ENCODE measurements around the gene VWF.

VWF gene

DNA sequence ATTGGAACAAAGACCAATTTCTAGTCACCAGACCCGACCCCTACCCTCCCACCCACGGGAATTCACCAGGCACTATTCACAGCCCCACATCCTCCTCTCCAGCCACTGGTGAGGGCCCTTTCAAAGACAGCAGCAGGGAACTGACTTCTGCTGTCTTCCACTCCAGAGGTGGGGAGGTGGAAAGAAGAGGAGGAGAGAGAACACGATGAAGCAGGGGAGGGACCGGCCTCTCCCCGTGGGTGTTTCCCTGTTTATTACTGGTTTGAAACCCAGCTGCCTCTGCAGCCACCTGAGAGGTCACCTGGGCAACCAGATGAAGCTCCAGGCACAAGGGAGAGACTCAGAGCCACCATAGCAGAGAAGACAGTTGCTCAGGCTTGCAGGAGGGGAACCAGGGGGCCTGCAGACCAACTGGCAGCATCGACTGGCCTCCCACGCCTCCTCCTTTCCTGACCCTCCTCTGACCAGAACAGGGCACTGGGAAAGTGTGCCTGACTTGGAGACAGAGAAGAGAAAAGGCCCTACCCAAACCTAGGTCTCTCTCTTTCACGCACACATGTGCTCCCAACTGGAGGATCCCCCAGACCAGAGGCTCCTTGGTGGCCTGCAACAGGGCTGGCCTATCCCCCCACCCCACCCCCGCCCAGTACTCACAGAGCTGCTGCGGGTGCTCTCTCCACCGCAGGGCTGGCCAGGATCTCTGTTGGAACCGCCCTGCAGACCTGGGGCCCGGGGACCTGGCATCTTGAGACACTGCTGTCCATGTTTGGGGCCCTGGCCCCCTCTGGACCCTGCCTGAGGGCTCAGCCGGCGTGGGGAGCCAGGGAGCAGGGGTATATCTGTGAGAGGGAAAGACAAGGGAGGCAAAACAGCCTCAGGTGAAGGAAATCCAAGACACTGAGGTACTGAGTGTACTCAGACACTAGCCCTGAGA lies 202.2 kb downstream of the VWF start:
- Mint-ChIP-seq H3K4me3 (no peak overlapping the region), H3K27ac (ENCODE audit: low read depth) (no peak overlapping the region), H3K27me3 (peaks cover 53% of the 10 kb centered on the region), H3K4me1 (no peaks in the 10 kb centered on the region), H3K9me3 (no peaks in the 10 kb centered on the region), H3K36me3 (ENCODE audit: insufficient read depth) (peaks cover 3% of the 10 kb centered on the region)
- no peak for ATAC-seq (replicated peaks; ENCODE audit: extremely low read depth, poor library complexity, severe bottlenecking)
- DNase-seq (ENCODE audit: low spot score in 2 of 2), result no peak

DNA sequence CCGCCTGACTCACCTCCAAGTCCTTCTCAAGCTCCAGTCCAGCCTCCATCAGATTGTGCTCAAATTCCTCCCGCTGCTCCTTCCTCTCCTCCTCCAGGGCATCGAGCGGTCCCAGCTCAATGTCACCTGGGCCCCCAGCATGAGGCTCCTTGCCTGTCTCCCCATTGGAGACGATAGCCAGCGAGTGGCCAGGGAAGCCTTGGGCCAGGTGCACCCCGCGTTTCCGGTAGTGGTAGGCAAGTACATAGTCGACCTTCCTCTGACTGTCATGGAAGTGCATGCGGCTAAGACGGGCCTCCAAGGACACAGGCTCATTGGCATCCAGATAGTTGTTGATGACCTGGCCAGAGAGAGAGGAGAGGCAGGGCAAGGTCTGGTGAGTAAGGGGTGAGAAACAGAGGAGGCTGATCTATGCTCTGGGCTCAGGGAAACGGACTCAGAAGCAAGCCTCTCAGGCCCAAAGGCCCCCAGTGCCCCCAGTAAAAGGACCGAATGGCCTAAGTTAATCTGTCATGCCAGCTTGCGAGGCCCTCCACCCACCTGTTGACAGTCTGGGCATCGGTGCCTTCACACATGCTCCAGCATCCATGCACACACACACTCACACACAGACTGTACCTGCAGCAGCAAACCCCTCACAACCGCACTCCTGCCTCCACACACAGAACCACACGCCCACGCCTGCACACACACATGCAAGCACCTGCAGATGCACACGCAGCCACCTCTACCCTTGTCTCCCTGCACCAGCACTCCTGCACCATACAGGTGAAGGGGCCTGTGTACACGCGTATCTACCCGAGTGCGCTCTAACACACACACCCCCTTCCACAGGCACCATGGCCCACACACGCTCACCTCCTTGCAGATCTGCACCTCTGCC lies 203.2 kb downstream of the VWF start:
- no peak for ATAC-seq (replicated peaks; ENCODE audit: extremely low read depth, poor library complexity, severe bottlenecking)
- no peak for DNase-seq (ENCODE audit: low spot score in 2 of 2)
- H3K27me3 Mint-ChIP-seq, result peaks cover 43% of the 10 kb centered on the region
- no peak overlapping the region for H3K4me3 Mint-ChIP-seq
- H3K9me3 Mint-ChIP-seq, result no peaks in the 10 kb centered on the region
- no peaks in the 10 kb centered on the region for H3K4me1 Mint-ChIP-seq
- H3K36me3 Mint-ChIP-seq (ENCODE audit: insufficient read depth), result peaks cover 3% of the 10 kb centered on the region
- no peak overlapping the region for H3K27ac Mint-ChIP-seq (ENCODE audit: low read depth)

DNA sequence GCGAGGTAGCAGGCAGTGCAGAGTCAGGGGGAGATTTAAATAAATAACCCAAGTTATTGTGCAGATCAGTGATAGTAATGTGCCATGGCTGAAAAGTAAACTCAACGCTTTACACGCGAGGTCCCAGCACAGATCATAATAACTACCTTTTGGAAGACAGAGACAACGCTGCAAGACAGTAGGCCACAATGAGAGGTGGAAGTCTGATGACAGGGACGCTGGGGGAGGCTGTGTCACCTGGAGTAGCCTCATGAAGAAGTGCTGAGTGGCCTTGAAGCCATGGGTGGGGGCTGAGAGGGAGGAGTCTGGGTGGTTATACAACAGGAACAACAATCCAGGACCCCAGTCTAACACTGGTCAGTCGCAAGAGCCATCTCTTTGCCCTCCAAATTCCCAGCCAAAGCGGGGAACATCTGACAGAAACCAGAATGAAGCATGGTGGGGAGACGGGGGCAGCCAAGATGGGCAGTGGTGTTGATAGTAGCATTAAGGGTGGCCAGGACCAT lies 207.6 kb downstream of the VWF start:
- H3K27ac Mint-ChIP-seq (ENCODE audit: low read depth), result no peak overlapping the region
- no peak overlapping the region for H3K4me3 Mint-ChIP-seq
- H3K27me3 Mint-ChIP-seq, result peaks cover 48% of the 10 kb centered on the region
- no peaks in the 10 kb centered on the region for H3K4me1 Mint-ChIP-seq
- DNase-seq (ENCODE audit: low spot score in 2 of 2), result no peak
- no peak for ATAC-seq (replicated peaks; ENCODE audit: extremely low read depth, poor library complexity, severe bottlenecking)
- no peaks in the 10 kb centered on the region for H3K36me3 Mint-ChIP-seq (ENCODE audit: insufficient read depth)
- H3K9me3 Mint-ChIP-seq, result no peaks in the 10 kb centered on the region

DNA sequence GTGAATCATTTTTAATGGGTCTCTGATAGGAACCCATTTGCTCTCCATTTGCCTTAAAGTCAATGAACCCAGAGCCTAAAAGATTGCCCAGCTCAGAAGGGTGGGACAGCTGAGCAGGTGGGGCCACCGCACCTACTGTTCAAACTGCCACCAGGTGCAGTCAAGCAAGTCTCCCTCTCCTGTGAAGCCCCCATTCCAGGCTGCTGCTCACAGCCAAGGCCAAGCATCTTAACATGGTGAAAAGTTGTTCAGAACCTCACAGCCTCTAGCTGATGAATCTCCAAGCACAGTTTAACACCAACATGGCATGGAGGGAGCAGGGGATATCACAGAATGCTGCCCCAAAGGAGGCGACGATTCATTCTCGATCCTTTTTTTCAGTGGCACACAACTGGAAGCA lies 209.0 kb downstream of the VWF start:
- H3K27me3 Mint-ChIP-seq, result peaks cover 48% of the 10 kb centered on the region
- no peak overlapping the region for H3K27ac Mint-ChIP-seq (ENCODE audit: low read depth)
- DNase-seq (ENCODE audit: low spot score in 2 of 2), result no peak
- H3K36me3 Mint-ChIP-seq (ENCODE audit: insufficient read depth), result no peaks in the 10 kb centered on the region
- H3K4me3 Mint-ChIP-seq, result no peak overlapping the region
- no peaks in the 10 kb centered on the region for H3K4me1 Mint-ChIP-seq
- ATAC-seq (replicated peaks; ENCODE audit: extremely low read depth, poor library complexity, severe bottlenecking), result no peak
- no peaks in the 10 kb centered on the region for H3K9me3 Mint-ChIP-seq

DNA sequence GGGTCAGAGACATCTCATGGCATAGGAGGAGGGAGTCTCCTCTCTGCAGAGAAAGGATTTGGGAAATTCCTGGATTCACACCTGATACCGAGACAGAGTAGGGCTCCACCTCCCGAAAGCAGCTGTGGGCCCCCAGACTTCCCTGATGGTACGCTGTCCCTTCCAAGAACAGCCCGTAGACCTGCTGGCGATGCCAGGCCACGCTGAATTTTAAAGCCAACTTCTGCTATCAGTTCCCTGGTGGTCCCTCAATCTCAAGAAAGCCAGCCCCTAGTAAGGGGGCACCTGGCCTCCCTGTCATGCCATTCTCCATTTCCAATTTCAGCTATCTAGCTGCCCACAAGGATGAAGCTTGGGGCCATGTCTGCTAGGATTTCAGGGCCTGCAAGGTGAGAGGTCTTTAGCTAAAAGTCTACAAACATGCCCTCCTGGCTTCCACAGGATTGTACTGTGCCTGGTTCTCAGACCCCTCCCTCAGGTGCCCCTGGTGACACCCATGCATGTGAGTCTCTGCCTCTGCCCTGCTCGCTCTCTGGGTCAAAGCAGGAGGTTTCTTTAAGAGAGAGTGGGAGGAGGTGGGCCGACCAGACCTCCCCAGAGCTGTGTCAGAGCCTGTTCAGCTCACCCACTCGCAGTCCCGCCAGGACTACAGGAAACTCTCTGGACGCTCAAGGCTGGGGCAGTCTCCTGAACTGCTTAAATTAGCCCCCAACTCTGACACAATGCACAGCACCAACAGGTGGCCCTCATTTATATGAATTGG lies 209.9 kb downstream of the VWF start:
- no peaks in the 10 kb centered on the region for H3K36me3 Mint-ChIP-seq (ENCODE audit: insufficient read depth)
- no peak overlapping the region for H3K27ac Mint-ChIP-seq (ENCODE audit: low read depth)
- H3K27me3 Mint-ChIP-seq, result peaks cover 52% of the 10 kb centered on the region
- ATAC-seq (replicated peaks; ENCODE audit: extremely low read depth, poor library complexity, severe bottlenecking) (no peak), DNase-seq (ENCODE audit: low spot score in 2 of 2) (no peak)
- no peak overlapping the region for H3K4me3 Mint-ChIP-seq
- H3K9me3 Mint-ChIP-seq, result no peaks in the 10 kb centered on the region
- no peaks in the 10 kb centered on the region for H3K4me1 Mint-ChIP-seq

DNA sequence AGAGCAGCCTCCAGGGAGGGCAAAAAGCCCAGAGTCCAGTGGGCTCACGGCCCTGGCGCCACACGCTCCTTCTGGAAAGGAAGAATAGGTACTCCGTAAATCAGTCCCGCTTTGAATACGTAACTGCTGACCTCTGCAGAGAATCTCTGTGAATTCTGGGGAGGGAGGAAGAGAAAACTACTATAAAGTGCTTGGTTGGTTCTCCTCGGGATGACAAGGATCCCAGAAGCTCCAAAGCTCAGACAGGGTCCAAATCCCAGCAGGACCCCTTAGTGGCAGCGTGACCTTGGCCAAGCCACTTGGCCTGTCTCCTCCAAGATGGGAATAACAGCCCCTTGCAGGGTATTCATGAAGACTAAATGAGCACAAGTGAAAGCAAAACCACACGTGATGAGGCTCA lies 211.1 kb downstream of the VWF start:
- no peaks in the 10 kb centered on the region for H3K36me3 Mint-ChIP-seq (ENCODE audit: insufficient read depth)
- H3K4me3 Mint-ChIP-seq, result no peak overlapping the region
- no peak for ATAC-seq (replicated peaks; ENCODE audit: extremely low read depth, poor library complexity, severe bottlenecking)
- H3K27me3 Mint-ChIP-seq, result peaks cover 53% of the 10 kb centered on the region
- no peaks in the 10 kb centered on the region for H3K4me1 Mint-ChIP-seq
- no peaks in the 10 kb centered on the region for H3K9me3 Mint-ChIP-seq
- no peak for DNase-seq (ENCODE audit: low spot score in 2 of 2)
- no peak overlapping the region for H3K27ac Mint-ChIP-seq (ENCODE audit: low read depth)

DNA sequence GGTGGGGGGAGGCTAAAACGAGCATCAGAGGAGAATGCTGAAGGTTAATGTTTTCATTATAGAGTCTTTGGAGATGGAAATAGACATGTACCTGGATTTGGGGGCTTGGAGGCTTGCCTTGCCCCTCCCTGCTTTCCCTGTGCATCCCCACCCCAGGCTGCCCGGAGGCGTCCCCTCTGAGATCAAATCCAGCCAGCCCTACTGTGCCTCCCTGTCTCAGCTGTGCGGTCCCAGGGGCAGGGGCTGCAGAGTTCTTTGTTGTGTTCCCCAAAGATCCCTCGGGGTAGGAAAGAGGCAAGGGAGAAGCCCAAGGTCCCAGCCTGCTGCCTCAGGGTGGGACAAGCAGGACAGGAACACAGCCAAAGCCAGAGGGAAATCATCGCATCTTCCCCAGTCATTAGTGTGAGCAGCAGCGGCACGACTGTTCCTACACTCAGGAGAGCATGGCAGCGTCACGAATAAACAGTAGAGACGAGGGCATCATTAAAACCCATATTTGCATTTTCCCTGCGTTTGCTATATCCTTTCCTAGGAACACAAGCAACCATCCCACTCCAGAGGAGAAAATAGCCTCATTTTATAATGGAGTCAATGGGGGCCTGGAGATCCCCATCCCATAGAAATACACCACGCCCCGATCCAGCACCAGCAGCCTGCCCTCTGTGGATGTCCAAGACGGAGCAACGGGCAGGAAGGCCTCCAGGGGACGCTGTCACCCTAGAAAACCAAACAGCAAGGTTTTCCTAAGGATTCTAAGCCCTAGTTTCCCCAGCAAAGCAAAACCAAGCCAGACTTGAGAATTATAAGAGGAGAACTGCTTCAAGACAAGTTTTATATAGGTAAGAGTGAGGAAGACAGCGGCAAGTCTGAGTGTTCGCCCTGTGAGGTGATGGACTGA lies 211.8 kb downstream of the VWF start:
- no peaks in the 10 kb centered on the region for H3K36me3 Mint-ChIP-seq (ENCODE audit: insufficient read depth)
- peaks cover 54% of the 10 kb centered on the region for H3K27me3 Mint-ChIP-seq
- no peaks in the 10 kb centered on the region for H3K4me1 Mint-ChIP-seq
- H3K27ac Mint-ChIP-seq (ENCODE audit: low read depth), result no peak overlapping the region
- no peak overlapping the region for H3K4me3 Mint-ChIP-seq
- DNase-seq (ENCODE audit: low spot score in 2 of 2) (no peak), ATAC-seq (replicated peaks; ENCODE audit: extremely low read depth, poor library complexity, severe bottlenecking) (no peak)
- H3K9me3 Mint-ChIP-seq, result no peaks in the 10 kb centered on the region

DNA sequence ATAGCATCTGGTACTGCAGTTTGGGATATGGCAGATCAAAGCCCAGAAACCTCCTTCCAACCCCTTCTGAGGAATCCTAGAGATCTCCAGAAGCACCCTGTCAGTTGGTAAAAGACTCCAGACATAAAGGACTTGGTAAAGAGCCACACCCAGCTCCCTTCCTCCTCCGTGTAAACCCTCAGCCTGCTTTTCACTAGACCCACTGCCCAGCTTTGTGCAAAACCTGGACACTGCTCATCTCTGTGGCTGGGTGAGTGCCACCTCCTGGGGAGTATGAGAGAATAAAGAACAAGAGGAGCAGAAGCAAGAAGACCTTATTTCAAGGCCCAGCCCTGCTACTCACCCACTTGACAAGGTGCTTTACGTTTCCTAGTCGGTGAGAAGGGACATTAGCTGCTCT lies 212.5 kb downstream of the VWF start:
- ATAC-seq (replicated peaks; ENCODE audit: extremely low read depth, poor library complexity, severe bottlenecking), result no peak
- H3K27me3 Mint-ChIP-seq, result peaks cover 58% of the 10 kb centered on the region
- no peak overlapping the region for H3K27ac Mint-ChIP-seq (ENCODE audit: low read depth)
- H3K4me3 Mint-ChIP-seq, result no peak overlapping the region
- DNase-seq (ENCODE audit: low spot score in 2 of 2), result no peak
- H3K36me3 Mint-ChIP-seq (ENCODE audit: insufficient read depth), result no peaks in the 10 kb centered on the region
- H3K9me3 Mint-ChIP-seq, result no peaks in the 10 kb centered on the region
- H3K4me1 Mint-ChIP-seq, result no peaks in the 10 kb centered on the region

DNA sequence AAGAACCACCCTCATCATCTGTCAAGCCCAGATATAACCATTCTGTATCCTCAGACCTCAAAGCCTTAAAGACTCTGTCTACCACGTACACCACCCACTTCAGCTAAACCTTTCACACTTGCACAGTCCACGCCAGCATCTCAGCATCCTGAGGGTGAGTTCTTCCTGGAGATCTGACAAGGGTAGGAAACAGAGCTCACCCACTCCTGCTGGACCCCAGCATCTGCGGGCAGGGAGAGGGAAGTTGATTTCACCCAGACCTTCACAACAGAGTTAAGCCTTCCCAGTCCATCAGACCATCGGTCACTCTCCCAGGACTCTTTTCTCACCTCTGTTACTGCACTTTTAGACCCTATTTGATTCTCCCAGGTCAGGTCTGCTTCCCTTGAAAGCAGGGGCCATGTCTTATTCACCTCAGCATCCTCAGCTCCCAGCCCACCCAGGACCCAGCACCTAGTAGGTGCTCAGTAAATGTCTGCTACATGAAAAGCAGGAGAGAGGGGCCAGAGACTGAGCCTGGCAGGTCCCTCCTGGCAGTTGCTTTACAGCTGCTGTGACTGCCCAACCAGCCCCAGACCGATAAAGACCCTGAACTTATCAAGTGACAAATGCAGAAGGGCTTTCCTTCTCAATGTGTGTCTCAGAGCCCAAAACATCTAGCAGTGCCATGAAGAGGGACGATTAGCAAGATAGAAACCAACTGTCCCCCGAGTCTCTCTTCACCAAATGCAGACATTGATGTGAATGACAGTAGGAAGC lies 213.5 kb downstream of the VWF start:
- Mint-ChIP-seq H3K27ac (ENCODE audit: low read depth) (no peak overlapping the region), H3K9me3 (no peaks in the 10 kb centered on the region), H3K4me3 (no peak overlapping the region), H3K27me3 (peaks cover 58% of the 10 kb centered on the region), H3K4me1 (no peaks in the 10 kb centered on the region), H3K36me3 (ENCODE audit: insufficient read depth) (no peaks in the 10 kb centered on the region)
- DNase-seq (ENCODE audit: low spot score in 2 of 2) (no peak), ATAC-seq (replicated peaks; ENCODE audit: extremely low read depth, poor library complexity, severe bottlenecking) (no peak)

DNA sequence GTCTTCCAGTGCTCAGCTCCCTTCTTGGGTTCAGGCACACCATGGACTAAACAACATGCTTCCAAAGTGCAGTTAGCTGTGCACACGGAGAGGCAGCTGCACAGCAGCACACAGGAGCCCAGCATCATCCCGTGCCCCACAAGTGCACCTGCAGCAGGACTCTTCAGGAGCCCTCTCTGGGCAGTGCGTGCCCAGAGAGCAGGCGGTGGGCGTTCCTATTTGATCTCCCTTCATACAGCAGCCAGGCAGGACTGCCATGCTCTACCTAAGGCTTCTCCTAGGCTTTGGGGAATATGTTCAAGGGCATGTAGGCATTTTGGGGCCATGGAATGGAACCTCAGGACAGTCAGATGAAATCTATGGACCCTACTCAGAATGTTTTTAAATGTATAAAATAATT lies 214.9 kb downstream of the VWF start:
- DNase-seq (ENCODE audit: low spot score in 2 of 2) (no peak), ATAC-seq (replicated peaks; ENCODE audit: extremely low read depth, poor library complexity, severe bottlenecking) (no peak)
- no peak overlapping the region for H3K27ac Mint-ChIP-seq (ENCODE audit: low read depth)
- H3K4me1 Mint-ChIP-seq, result no peaks in the 10 kb centered on the region
- no peaks in the 10 kb centered on the region for H3K36me3 Mint-ChIP-seq (ENCODE audit: insufficient read depth)
- H3K27me3 Mint-ChIP-seq, result peaks cover 71% of the 10 kb centered on the region
- H3K4me3 Mint-ChIP-seq, result no peak overlapping the region
- no peaks in the 10 kb centered on the region for H3K9me3 Mint-ChIP-seq

DNA sequence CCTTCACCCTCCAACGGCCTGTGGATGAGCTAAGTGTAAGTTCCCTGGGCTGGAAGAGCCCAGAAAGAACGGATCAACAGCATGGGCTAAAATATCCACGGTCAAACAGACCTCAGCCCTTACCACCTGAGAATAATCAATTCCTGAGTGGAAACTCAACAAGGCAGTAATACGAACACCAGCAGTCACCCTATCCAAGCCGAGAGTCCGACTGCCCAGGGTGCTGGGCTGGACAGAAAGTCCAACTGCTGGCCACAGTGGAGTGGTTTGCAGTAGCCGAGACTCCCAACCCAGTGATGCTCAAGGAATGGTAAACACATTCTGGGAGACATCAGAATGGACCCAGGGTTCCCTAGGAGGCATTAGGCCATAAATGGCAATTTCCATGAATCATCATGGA lies 216.2 kb downstream of the VWF start:
- Mint-ChIP-seq H3K27ac (ENCODE audit: low read depth) (no peak overlapping the region), H3K27me3 (peaks cover 79% of the 10 kb centered on the region), H3K36me3 (ENCODE audit: insufficient read depth) (no peaks in the 10 kb centered on the region), H3K4me1 (no peaks in the 10 kb centered on the region), H3K4me3 (no peak overlapping the region), H3K9me3 (no peaks in the 10 kb centered on the region)
- no peak for ATAC-seq (replicated peaks; ENCODE audit: extremely low read depth, poor library complexity, severe bottlenecking)
- DNase-seq (ENCODE audit: low spot score in 2 of 2), result no peak

Data from central memory CD8-positive, alpha-beta T cell (primary cell).